OCI-LY1 (cell line): ENCODE data around the gene BTBD7.

ENCODE experiments used
- CTCF ChIP-seq: fragments of 200-600 bp; sonication (generic), shearing (Covaris generic); IDR thresholded peaks from 2 replicates; pipeline ENCODE4 v1.5.1; 2017; ENCODE audit warnings: mild to moderate bottlenecking, antibody characterized with exemption, low read length, moderate library complexity, mixed read lengths
- EZH2 ChIP-seq: fragments of 200-600 bp; sonication (generic), shearing (Covaris generic); IDR thresholded peaks from 2 replicates; pipeline ENCODE4 v1.8.0; 2017; ENCODE audit warnings: borderline replicate concordance, mixed run types, mild to moderate bottlenecking, antibody characterized with exemption, low read length, moderate library complexity, mixed read lengths

- TF ChIP-seq CTCF (no peak), EZH2 (no peak)
Observed at GRCh38 chr14:93249128-93249831, 83.6 kb downstream of the BTBD7 start.
